NCI-H748 treated with DMSO at 0.1 percent for 48 hours (cell line): ENCODE measurements around the gene NR2F1.
A peak's percentile ranks its signal among the peaks of the same experiment; 100 is the strongest.
"Not testable (repeated sequence)": the region's sequence is repeated elsewhere in the genome, so short reads cannot be mapped to it uniquely, and the experiment has no call there.

Source experiments
- DNase-seq: peaks from one replicate; lab custom pipeline; 2025; lab: John Stamatoyannopoulos, UW

NR2F1 gene

GRCh38 chr5:93582677-93583438 is at the start of gene NR2F1:
NR2F1 (plus strand) TSS chr5:93583222; CDS start chr5:93585024, 1,802 bp downstream.
- DNase-seq = peak; percentile 99

GRCh38 chr5:93545872-93546271 is 37.1 kb upstream of the NR2F1 start:
- DNase-seq = no peak

- DNase-seq = not testable (repeated sequence)
Observed at GRCh38 chr5:93549594-93549993, 33.4 kb upstream of the NR2F1 start.

GRCh38 chr5:93557021-93557604 is 25.9 kb upstream of the NR2F1 start:
- no peak for DNase-seq

- DNase-seq = peak; percentile 42
Observed at GRCh38 chr5:93566091-93566490, 16.9 kb upstream of the NR2F1 start.

- no peak for DNase-seq
Observed at GRCh38 chr5:93567424-93567823, 15.6 kb upstream of the NR2F1 start.

- DNase-seq = no peak
Observed at GRCh38 chr5:93569300-93570160, 13.5 kb upstream of the NR2F1 start.

- no peak for DNase-seq
Observed at GRCh38 chr5:93570294-93571113, 12.5 kb upstream of the NR2F1 start.

- no peak for DNase-seq
Observed at GRCh38 chr5:93571114-93571949, 11.7 kb upstream of the NR2F1 start.

GRCh38 chr5:93572101-93572607 is 10.9 kb upstream of the NR2F1 start:
- DNase-seq = no peak

GRCh38 chr5:93572608-93573353 is 10.2 kb upstream of the NR2F1 start:
- DNase-seq = no peak

GRCh38 chr5:93573354-93574351 is 9.4 kb upstream of the NR2F1 start:
- no peak for DNase-seq

- no peak for DNase-seq
Observed at GRCh38 chr5:93574491-93575305, 8.3 kb upstream of the NR2F1 start.

- DNase-seq = no peak
Observed at GRCh38 chr5:93575461-93576414, 7.3 kb upstream of the NR2F1 start.

GRCh38 chr5:93576994-93577853 is 5.8 kb upstream of the NR2F1 start:
- DNase-seq = no peak
